GM18520 (cell line): Measurements from ENCODE around the gene SIPA1L3.

Experiments used
- ATAC-seq: cut with Tn5 transposase; IDR thresholded peaks from one replicate; pipeline ENCODE4 v1.9.1; 2021; ENCODE audit not compliant: unreplicated experiment

Gene SIPA1L3

DNA sequence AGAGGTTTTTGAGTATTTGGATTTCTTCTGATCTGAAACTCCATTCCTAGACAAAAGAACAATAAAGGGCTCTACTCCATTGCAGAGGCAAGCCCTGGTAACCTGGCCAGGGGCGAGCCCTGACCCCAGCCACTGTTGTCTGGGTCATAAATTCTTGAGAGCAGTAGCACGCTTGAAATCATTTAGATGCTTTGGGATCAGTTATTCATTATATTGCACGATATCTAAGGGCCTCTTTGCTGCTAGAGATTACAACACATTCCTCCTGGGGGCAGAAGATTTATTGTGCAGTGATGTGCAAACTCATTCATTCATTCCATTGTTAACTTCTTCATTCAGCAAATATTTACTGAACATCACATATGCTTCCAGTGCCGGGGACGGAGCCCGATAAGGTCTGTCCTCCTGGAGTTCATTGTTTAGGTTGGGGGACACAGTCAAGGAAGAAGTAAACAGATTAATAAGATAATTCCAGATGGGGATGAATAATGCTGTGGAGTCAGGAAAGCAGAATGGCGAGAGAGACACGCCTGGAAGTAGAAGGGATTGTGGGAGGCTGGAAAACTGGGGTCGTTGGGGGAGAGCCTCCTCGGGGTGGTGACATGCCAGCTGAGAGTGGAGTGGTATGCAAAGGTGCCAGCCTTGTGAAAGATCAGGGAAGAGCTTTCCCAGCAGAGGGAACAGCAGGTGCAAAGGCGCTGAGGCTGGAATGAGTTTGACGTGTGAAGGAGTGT is 34.9 kb downstream of the SIPA1L3 start:
- no peak for ATAC-seq

- ATAC-seq = no peak
Measured at GRCh38 chr19:37942516-37942902, 35.5 kb downstream of the SIPA1L3 start.

DNA sequence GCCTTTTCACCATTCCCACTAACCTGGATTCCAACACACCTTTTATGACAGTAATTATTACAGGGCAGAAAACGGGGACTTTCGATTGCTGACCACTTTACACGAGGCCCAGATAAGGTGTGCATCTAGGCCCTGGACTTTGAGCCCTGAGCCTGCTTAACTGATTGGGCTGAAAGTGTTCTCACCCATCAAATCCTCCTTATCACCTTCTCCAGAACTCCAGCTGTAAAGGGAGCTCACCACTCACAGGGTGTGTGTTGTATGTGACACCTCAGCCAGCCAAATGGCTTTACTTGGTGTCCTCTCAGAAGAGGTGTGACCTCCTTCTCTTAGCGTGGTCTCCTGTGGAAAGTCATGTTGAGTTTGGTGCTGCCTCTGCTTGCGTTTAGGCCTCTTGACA is 36.5 kb downstream of the SIPA1L3 start:
- ATAC-seq = no peak

DNA sequence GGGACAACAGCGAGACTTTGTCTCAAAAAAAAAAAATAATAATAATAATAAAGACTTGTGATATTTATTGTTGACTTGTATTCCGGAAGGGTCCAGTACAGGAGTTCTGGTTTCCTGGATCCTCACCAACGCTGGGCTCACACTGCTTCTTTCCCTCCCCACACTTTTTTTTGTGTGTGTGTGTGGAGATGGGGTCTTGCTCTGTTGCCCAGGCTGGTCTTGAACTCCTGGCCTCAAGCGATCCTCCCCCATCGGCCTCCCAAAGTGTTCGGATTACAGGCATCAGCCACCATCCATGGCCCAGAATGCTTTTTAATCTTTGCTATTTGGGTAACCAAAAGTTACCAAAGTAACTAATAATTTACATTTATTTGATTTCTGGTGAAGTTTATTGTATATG is 39.1 kb downstream of the SIPA1L3 start:
- ATAC-seq = no peak

DNA sequence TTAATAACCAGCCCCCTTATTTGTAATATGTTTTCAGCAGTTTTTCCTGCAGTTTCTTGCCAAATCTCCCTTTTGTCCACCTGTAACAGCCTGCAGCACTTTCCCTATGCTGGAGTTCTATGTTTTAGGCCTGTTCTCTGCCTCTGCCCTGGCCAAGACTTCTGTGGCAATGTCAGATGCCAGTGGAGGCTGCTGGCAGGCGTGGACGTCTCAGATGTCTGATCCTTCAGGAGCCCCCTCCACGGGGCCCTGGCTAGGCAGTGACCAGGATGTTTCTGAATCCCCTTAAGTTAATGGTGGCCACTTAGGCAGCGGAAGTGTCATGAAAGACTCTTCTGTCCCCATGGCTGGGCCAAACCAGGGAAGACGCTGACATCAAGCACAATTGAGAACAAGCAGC is 40.8 kb downstream of the SIPA1L3 start:
- no peak for ATAC-seq

- ATAC-seq = no peak
Measured at GRCh38 chr19:37948362-37948761, 41.4 kb downstream of the SIPA1L3 start.

DNA sequence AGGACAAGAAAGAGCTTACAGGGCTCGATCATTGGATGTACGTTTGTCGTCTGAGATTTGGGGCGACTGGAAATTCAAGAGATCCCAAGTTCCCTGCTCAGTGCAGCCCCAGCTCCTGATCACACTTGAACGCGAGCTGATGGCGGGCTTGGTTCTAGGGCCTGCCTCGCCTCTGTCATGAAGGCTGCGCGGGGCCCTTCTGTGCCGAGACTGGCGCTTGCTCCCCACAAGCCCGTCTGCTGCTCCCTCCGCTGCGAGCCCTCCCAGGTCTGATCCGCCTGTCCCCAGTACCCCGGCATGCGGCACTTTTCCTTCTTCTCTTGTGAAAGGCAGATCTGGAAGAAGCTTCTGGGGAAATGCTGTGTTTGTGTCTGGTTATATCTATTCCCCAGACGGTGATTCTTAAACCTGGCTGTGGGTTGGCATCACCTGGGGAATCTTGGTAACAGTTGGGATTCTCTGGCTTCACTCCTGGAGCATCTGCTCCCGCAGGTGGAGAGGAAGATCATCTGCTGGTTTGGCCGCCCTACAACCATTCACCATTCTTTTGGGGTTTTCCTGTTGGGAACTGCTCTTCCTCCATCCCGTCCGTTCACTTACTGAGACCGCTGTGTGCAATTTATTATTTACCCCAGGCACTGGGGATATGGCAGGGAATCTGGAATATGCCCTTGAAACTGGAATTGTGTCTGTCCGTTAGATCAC is 43.6 kb downstream of the SIPA1L3 start:
- no peak for ATAC-seq

DNA sequence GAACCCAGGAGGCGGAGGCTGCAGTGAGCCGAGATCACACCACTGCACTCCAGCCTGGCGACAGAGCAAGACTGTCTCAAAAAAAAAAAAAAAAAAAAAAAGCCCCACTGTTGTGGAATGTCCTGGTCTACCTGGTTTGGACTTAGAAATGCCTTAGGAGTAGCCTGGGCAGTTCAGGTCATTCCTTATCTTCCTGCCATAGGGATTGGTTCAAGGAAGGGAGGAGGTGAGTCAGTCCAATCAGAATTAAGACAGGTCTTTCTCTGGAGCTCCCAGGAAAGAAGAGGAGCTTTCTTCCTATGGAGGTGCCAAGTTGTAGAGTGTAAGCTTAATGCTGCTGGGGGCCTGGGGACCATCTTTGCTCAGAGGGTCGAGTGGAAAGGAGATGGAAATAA is 44.8 kb downstream of the SIPA1L3 start:
- no peak for ATAC-seq

- no peak for ATAC-seq
Measured at GRCh38 chr19:37953171-37953917, 46.3 kb downstream of the SIPA1L3 start.

- ATAC-seq = no peak
Measured at GRCh38 chr19:37953918-37954303, 46.9 kb downstream of the SIPA1L3 start.

- ATAC-seq = no peak
Measured at GRCh38 chr19:37954421-37954874, 47.4 kb downstream of the SIPA1L3 start.

DNA sequence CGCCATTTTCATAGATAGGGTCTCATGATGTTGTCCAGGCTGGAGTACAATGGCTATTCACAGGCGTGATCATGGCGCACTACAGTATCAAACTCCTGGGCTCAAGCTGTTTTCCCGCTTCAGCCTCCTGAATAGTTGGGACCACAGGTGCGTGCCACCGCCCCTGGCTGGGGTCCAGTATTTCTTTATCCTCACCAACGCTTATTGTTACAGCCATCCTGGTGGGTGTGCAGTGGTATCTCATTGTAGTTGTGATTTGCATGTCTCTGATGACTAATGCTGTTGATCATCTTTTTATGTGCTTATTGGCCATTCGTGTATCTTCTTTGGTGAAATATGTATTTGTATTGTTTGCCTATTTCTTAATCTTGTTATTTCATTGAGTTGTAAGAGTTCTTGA is 49.0 kb downstream of the SIPA1L3 start:
- ATAC-seq = no peak

GRCh38 chr19:37957176-37957575 is 50.2 kb downstream of the SIPA1L3 start:
- ATAC-seq = no peak

DNA sequence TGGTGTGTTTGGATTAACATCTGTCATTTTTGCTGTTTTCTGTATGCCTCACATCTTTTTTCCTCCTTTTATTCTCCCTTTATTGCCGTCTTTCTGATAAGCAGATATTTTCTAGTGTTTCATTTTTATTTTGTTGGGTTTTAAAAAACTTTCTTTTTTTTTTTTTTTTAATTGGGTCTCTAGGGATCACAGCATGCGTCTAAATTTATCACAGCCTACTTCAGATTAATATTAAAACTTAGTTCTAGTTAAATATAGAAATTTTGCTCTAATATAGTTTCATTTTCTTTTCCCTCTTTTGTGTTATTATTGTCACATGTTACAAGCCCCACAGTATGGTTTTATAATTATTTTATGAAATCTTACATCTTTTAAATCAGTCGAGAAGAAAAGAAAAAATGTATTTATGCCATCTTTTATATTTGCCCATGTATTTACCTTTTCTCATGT is 52.7 kb downstream of the SIPA1L3 start:
- ATAC-seq = no peak

DNA sequence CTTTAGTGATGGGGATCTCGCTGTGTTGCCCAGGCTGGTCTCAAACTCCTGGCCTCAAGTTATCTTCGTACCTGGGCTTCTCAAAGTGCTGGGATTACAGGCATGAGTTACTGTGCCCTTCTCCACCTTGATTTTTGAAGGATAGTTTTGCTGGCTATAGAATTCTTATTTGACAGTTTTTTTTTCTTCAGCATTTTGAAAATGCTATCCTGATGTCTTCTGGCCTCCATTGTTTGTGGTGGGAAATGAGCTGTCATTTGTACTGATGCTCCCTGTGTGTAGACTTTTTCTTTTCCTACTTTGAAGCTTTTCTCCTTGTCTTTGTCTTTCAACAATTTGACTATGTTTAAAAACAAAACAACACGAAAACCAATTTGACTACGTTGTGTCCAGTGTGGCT is 54.2 kb downstream of the SIPA1L3 start:
- no peak for ATAC-seq

DNA sequence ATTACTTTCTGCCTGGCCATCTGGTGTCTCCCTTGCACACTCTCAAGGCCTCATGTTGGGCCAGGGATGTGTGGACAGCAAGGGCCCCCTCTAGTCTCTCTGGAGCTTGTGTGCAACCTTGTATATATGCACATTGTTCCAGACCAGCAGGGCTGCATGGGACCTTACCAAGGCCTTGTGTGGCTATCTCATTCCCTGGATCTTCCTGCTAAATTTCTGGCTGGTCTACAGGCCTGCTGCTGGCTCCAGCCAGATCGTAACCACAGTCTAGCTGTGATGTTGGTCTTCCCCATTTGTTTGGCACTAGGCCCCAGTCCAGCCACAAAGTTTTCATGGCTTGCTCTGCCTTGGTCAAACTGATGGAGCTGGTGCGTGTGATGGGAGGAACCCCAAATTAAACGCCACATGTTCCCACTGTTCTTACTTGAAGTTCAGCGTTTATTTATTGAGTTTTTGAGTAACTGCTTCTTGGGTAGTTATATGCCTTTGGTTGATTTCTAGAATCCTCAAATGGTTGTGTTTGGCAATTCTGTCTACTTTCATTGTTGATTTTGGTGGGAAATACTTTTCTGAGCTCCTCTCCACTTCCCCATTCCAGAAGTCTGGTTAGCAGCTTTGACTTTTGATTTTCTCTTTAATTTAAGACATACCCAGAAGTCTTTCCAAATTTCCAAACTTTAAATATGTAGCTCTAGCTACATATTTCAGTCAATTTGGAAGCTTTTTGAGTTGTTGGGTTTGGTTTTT is 56.4 kb downstream of the SIPA1L3 start:
- no peak for ATAC-seq

GRCh38 chr19:37964109-37964508 is 57.1 kb downstream of the SIPA1L3 start:
- ATAC-seq = no peak

- no peak for ATAC-seq
Measured at GRCh38 chr19:37966211-37966661, 59.2 kb downstream of the SIPA1L3 start.

GRCh38 chr19:37966662-37967231 is 59.7 kb downstream of the SIPA1L3 start:
- no peak for ATAC-seq

- no peak for ATAC-seq
Measured at GRCh38 chr19:37969695-37970094, 62.7 kb downstream of the SIPA1L3 start.

DNA sequence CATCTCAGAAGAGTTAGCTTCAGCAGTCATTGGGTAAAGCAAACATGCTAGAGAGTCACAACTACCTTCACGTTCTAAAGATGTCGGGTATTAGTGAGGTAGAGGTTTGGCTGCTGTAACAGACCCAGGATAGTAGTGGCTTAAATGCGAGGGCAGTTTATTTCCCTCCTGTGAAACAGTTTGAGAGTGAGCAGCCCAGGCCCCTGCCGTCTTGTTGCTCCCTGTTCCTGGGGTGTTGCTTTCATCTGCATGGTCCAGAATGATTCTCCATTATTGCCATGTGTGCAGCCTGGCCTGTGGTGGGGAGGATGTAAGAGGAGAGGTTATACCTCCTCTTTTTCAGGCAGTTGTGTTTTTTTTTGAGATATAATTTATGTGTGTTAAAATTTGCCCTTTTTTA is 63.7 kb downstream of the SIPA1L3 start:
- ATAC-seq = no peak
